Measurements from ENCODE around the gene KAZN. TPM values are rescaled to one million over a fixed set of nuclear protein-coding genes. Genes with fewer than 3 reads are reported as not detected.

The KAZN gene
- total and polyA plus RNA-seq, 4 experiments from 2014 or later, result 0.08 to 0.47 TPM; not detected in 2

DNA sequence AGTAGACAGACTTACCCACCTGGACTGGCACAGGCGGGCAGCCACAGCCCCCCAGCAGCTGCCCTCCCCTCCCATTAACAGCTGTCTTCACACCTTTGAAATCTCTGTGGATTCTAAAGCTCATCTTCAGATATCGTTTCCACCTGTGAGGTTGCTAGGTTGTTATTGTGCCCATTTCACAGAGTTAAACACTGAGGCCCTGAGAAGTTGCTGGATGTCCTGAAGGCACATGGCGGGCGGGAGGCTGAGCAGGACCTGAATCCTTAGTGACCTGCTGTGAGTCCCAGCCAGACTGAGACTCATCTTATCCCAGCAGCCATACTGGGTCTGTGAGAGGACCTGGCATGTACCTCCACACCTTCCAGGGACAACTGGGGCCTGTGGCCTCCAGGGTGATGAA is 420.3 kb downstream of the KAZN start:
- H3K4me1 Mint-ChIP-seq, result no peaks in the 10 kb centered on the region
- no peak overlapping the region for H3K27ac ChIP-seq (ENCODE audit: low read depth, low read length)
- H3K27ac Mint-ChIP-seq, result no peak overlapping the region
- no peak for DNase-seq
- H3K4me3 ChIP-seq (ENCODE audit: low read length in 2 of 2), result no peak overlapping the region
- no peaks in the 10 kb centered on the region for H3K9me3 ChIP-seq (ENCODE audit: control insufficient read depth in 1 of 2, low read length in 2 of 2)
- POLR2A ChIA-PET (ENCODE audit: partially characterized antibody), result no interaction called here
- H3K36me3 ChIP-seq (ENCODE audit: insufficient read depth, low read length), result no peaks in the 10 kb centered on the region
- H3K36me3 Mint-ChIP-seq, result no peaks in the 10 kb centered on the region
- H3K4me1 ChIP-seq (ENCODE audit: insufficient read depth, low read length), result no peaks in the 10 kb centered on the region
- CTCF ChIA-PET (ENCODE audit: partially characterized antibody), result no interaction called here
- H3K4me3 Mint-ChIP-seq, result no peak overlapping the region
- no peaks in the 10 kb centered on the region for H3K9me3 Mint-ChIP-seq
- H3K27me3 Mint-ChIP-seq, result peaks cover 1 to 7% of the 10 kb centered on the region in 2 donors
- intact Hi-C loops (cut with micrococcal nuclease), result no loop called here
- H3K27me3 ChIP-seq (ENCODE audit: insufficient read depth, low read length), result no peaks in the 10 kb centered on the region

DNA sequence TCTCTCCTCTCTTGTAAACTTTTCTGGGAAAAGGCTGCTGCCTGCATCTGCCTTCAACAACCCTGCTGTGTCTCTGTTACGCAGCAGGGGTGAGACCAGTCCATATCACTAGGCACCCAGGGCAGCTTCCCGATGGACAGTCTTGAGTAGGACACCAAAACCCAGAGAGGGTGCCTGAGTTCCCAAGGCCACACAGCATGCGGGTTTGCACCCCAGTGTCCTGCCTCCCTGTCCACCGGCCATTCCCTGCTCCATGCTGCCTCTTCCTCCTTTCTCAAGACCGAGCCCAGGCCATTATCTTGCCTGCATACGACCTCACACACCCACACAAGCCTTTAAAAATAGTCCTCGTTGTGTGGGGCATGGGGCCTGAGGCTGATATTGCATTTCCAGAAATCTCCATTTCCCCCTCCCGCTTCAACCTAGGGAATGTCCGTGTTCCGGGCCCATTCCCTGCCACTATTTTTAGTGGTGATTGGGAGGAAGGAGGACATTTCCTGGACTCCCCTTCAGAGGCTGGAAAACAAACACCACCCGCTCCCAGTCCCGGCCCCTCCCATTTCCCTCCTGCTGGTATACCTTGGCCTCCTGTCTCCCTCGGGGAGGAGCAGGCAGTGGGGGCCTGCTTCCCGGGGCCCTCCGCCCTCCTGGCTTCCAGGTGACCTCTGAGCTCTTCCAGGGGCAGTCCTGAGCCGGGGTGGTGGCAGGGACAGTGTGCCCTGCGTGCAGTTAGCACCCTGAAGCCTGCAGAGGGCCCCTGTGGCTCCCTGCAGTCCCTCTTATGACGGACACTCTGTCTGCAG is 422.7 kb downstream of the KAZN start:
- CTCF ChIA-PET (ENCODE audit: partially characterized antibody), result no interaction called here
- Histone ChIP-seq H3K27me3 (ENCODE audit: insufficient read depth, low read length) (no peaks in the 10 kb centered on the region), H3K4me1 (ENCODE audit: insufficient read depth, low read length) (no peaks in the 10 kb centered on the region), H3K9me3 (ENCODE audit: control insufficient read depth in 1 of 2, low read length in 2 of 2) (no peaks in the 10 kb centered on the region), H3K27ac (ENCODE audit: low read depth, low read length) (no peak overlapping the region), H3K36me3 (ENCODE audit: insufficient read depth, low read length) (no peaks in the 10 kb centered on the region), H3K4me3 (ENCODE audit: low read length in 2 of 2) (no peak overlapping the region)
- Mint-ChIP-seq H3K4me1 (no peaks in the 10 kb centered on the region), H3K36me3 (no peaks in the 10 kb centered on the region), H3K27ac (no peak overlapping the region), H3K27me3 (peaks cover 1 to 4% of the 10 kb centered on the region in 2 donors), H3K9me3 (peaks cover 0 to 6% (median 0%) of the 10 kb centered on the region in 8 donors), H3K4me3 (no peak overlapping the region)
- DNase-seq, result no peak
- intact Hi-C loops (cut with micrococcal nuclease), result no loop called here
- POLR2A ChIA-PET (ENCODE audit: partially characterized antibody), result no interaction called here

DNA sequence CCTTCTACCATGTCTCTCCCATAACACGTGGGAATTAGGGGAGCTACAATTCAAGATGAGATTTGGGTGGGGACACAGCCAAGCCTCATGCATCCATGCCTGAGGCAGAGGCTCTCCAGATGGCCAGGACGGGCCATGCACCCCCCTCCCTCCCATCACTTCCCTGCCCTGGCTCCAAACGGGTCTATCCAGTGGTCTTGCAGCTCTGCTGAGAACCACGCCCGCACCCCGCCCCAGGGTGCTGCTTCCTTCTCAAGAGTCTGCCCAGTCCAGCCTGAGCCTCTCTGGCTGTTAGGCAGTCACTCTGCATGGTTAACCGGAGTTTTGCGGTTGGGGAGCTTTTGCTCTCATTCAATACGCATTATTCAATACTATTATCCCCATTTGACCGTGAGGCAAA is 423.6 kb downstream of the KAZN start:
- ChIA-PET POLR2A (ENCODE audit: partially characterized antibody) (no interaction called here), CTCF (ENCODE audit: partially characterized antibody) (no interaction called here)
- H3K27me3 Mint-ChIP-seq, result peaks cover 1 to 4% of the 10 kb centered on the region in 2 donors
- Histone ChIP-seq H3K27ac (ENCODE audit: low read depth, low read length) (no peak overlapping the region), H3K4me1 (ENCODE audit: insufficient read depth, low read length) (no peaks in the 10 kb centered on the region), H3K4me3 (ENCODE audit: low read length in 2 of 2) (no peak overlapping the region), H3K9me3 (ENCODE audit: control insufficient read depth in 1 of 2, low read length in 2 of 2) (no peaks in the 10 kb centered on the region), H3K27me3 (ENCODE audit: insufficient read depth, low read length) (no peaks in the 10 kb centered on the region), H3K36me3 (ENCODE audit: insufficient read depth, low read length) (no peaks in the 10 kb centered on the region)
- no peaks in the 10 kb centered on the region for H3K36me3 Mint-ChIP-seq
- H3K9me3 Mint-ChIP-seq, result peaks cover 0 to 6% (median 0%) of the 10 kb centered on the region in 8 donors
- intact Hi-C loops (cut with micrococcal nuclease), result no loop called here
- no peak overlapping the region for H3K27ac Mint-ChIP-seq
- no peak for DNase-seq
- H3K4me1 Mint-ChIP-seq, result no peaks in the 10 kb centered on the region
- no peak overlapping the region for H3K4me3 Mint-ChIP-seq

DNA sequence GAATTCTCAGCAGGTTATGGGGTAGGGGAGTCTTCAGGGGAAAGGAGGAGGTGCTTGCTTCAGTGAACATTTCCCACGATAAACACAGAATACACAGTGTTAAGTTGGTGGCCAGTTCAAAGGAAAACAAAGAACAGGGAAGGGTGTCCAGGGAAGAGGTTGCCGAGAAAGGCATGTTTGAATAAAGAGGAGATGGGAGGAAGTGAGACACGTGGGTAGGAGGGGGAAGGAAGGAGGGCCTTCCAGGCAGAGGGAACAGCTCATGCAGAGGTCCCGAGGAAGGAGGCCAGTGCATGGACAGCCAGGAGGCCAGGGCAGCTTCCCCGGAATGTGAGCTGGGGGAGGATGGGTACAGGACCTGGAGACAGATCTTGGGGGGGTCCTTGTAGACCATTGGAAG is 424.7 kb downstream of the KAZN start:
- ChIA-PET POLR2A (ENCODE audit: partially characterized antibody) (no interaction called here), CTCF (ENCODE audit: partially characterized antibody) (no interaction called here)
- H3K27me3 ChIP-seq (ENCODE audit: insufficient read depth, low read length), result no peaks in the 10 kb centered on the region
- intact Hi-C loops (cut with micrococcal nuclease), result no loop called here
- no peak for DNase-seq
- Mint-ChIP-seq H3K4me3 (no peak overlapping the region), H3K9me3 (peaks cover 0 to 6% (median 0%) of the 10 kb centered on the region in 8 donors), H3K27me3 (peaks cover 0 to 4% of the 10 kb centered on the region in 2 donors), H3K27ac (no peak overlapping the region), H3K36me3 (no peaks in the 10 kb centered on the region), H3K4me1 (no peaks in the 10 kb centered on the region)
- H3K4me3 ChIP-seq (ENCODE audit: low read length in 2 of 2), result no peak overlapping the region
- no peaks in the 10 kb centered on the region for H3K36me3 ChIP-seq (ENCODE audit: insufficient read depth, low read length)
- H3K4me1 ChIP-seq (ENCODE audit: insufficient read depth, low read length), result no peaks in the 10 kb centered on the region
- H3K27ac ChIP-seq (ENCODE audit: low read depth, low read length), result no peak overlapping the region
- H3K9me3 ChIP-seq (ENCODE audit: control insufficient read depth in 1 of 2, low read length in 2 of 2), result no peaks in the 10 kb centered on the region

DNA sequence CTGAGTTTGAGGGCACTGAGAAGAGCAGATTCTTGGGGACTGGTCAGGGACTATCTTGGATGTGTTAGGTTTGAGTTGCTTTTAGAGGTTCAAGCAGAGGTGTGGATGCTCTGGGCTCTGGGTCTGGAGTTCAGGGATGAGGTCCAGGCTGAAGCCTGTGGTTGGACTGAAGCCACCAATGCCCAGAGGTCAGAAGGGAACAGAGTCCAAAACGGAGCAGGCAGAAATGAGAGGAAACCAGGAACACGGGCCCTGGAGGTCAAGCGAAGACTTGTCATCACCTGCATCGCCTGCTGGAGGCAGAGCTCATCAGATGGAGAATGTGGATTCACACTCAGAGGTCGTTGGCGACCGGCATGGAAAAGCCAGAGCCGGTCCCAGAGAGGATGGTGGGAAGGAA is 425.5 kb downstream of the KAZN start:
- intact Hi-C loops (cut with micrococcal nuclease), result no loop called here
- Histone ChIP-seq H3K9me3 (ENCODE audit: control insufficient read depth in 1 of 2, low read length in 2 of 2) (no peaks in the 10 kb centered on the region), H3K36me3 (ENCODE audit: insufficient read depth, low read length) (no peaks in the 10 kb centered on the region), H3K27ac (ENCODE audit: low read depth, low read length) (no peak overlapping the region), H3K4me3 (ENCODE audit: low read length in 2 of 2) (no peak overlapping the region), H3K4me1 (ENCODE audit: insufficient read depth, low read length) (no peaks in the 10 kb centered on the region), H3K27me3 (ENCODE audit: insufficient read depth, low read length) (no peaks in the 10 kb centered on the region)
- H3K36me3 Mint-ChIP-seq, result no peaks in the 10 kb centered on the region
- no peak overlapping the region for H3K4me3 Mint-ChIP-seq
- ChIA-PET CTCF (ENCODE audit: partially characterized antibody) (no interaction called here), POLR2A (ENCODE audit: partially characterized antibody) (no interaction called here)
- H3K27ac Mint-ChIP-seq, result no peak overlapping the region
- no peaks in the 10 kb centered on the region for H3K4me1 Mint-ChIP-seq
- peaks cover 0 to 4% of the 10 kb centered on the region in 2 donors for H3K27me3 Mint-ChIP-seq
- no peak for DNase-seq
- H3K9me3 Mint-ChIP-seq, result peaks cover 0 to 6% (median 0%) of the 10 kb centered on the region in 8 donors

DNA sequence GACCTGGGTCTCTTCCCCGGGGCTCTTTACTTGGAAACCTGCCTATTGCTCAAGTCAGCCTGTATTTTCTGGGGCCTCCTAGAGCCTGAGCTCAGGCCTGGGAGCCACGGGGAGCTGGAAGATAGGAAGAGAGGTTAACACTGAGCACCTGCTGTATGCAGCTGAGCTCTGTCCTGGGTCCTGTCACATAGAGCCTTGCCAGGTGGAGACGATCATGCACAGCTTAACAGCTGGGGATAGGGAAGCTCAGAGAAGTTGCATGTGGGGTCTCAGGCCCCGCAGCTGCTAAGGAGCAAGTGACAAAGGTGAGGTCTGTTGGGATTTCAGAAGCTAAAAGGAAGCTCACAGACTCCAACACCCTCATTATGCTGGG is 427.6 kb downstream of the KAZN start:
- intact Hi-C loops (cut with micrococcal nuclease), result no loop called here
- no peaks in the 10 kb centered on the region for H3K27me3 ChIP-seq (ENCODE audit: insufficient read depth, low read length)
- peaks cover 0 to 3% of the 10 kb centered on the region in 2 donors for H3K27me3 Mint-ChIP-seq
- no peaks in the 10 kb centered on the region for H3K4me1 ChIP-seq (ENCODE audit: insufficient read depth, low read length)
- H3K27ac ChIP-seq (ENCODE audit: low read depth, low read length), result no peak overlapping the region
- ChIA-PET CTCF (ENCODE audit: partially characterized antibody) (no interaction called here), POLR2A (ENCODE audit: partially characterized antibody) (no interaction called here)
- H3K9me3 Mint-ChIP-seq, result peaks cover 0 to 6% (median 0%) of the 10 kb centered on the region in 8 donors
- H3K9me3 ChIP-seq (ENCODE audit: control insufficient read depth in 1 of 2, low read length in 2 of 2), result no peaks in the 10 kb centered on the region
- DNase-seq, result no peak
- no peak overlapping the region for H3K27ac Mint-ChIP-seq
- H3K36me3 Mint-ChIP-seq, result no peaks in the 10 kb centered on the region
- H3K4me1 Mint-ChIP-seq, result no peaks in the 10 kb centered on the region
- H3K4me3 ChIP-seq (ENCODE audit: low read length in 2 of 2), result no peak overlapping the region
- no peak overlapping the region for H3K4me3 Mint-ChIP-seq
- no peaks in the 10 kb centered on the region for H3K36me3 ChIP-seq (ENCODE audit: insufficient read depth, low read length)

DNA sequence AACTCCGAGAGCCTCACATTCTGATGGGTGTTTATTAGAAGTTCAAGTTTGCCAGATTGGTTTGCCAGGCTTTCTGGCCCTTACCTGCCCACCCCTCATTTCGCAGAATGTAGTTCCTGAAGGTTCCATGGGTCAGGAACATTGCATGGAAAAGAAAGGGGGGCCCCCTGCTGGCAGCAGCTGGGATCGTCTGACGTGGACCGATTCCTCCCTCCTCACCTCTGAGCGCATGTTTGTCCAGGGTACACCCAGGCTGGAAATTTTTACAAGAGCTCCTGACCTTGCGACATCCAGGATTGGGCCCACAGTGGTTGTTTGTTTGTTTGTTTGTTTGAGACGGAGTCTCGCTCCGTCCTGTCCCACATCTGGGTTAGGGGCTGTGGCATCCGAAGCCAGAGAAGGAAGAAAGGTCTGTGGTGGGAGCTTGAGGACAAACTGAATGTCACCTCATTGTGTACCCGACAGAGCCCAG is 429.1 kb downstream of the KAZN start:
- H3K27me3 ChIP-seq (ENCODE audit: insufficient read depth, low read length), result no peaks in the 10 kb centered on the region
- no peaks in the 10 kb centered on the region for H3K36me3 Mint-ChIP-seq
- no peak overlapping the region for H3K27ac ChIP-seq (ENCODE audit: low read depth, low read length)
- no peaks in the 10 kb centered on the region for H3K9me3 ChIP-seq (ENCODE audit: control insufficient read depth in 1 of 2, low read length in 2 of 2)
- peaks cover 0 to 5% of the 10 kb centered on the region in 2 donors for H3K27me3 Mint-ChIP-seq
- ChIA-PET POLR2A (ENCODE audit: partially characterized antibody) (no interaction called here), CTCF (ENCODE audit: partially characterized antibody) (interaction anchor here (1.1 to 1.4 kb wide), 2 partner anchors 9 to 14 kb away, joined by 3 to 6 read pairs; no protein-coding TSS in a partner anchor)
- no peaks in the 10 kb centered on the region for H3K36me3 ChIP-seq (ENCODE audit: insufficient read depth, low read length)
- H3K4me3 ChIP-seq (ENCODE audit: low read length in 2 of 2), result no peak overlapping the region
- no peaks in the 10 kb centered on the region for H3K4me1 ChIP-seq (ENCODE audit: insufficient read depth, low read length)
- H3K9me3 Mint-ChIP-seq, result peaks cover 0 to 6% (median 0%) of the 10 kb centered on the region in 8 donors
- H3K27ac Mint-ChIP-seq, result no peak overlapping the region
- no peak for DNase-seq
- H3K4me1 Mint-ChIP-seq, result no peaks in the 10 kb centered on the region
- no peak overlapping the region for H3K4me3 Mint-ChIP-seq
- intact Hi-C loops (cut with micrococcal nuclease), result no loop called here
